HUES48 (cell line): ENCODE measurements around the gene EEIG2.

Source experiments
- H3K27ac ChIP-seq: one replicate; pipeline ENCODE4 v1.7.0; 2013; ENCODE audit warnings: low read depth, low read length, inconsistent platforms
- H3K27me3 ChIP-seq: 2 replicates; pipeline ENCODE4 v1.6.1; 2013; ENCODE audit warnings: mild to moderate bottlenecking, low read length; ENCODE audit not compliant: control insufficient read depth, insufficient read depth
- H3K36me3 ChIP-seq: 2 replicates; pipeline ENCODE4 v1.6.1; 2013; ENCODE audit warnings: low read length; ENCODE audit not compliant: control insufficient read depth, insufficient read depth
- H3K4me1 ChIP-seq: 2 replicates; pipeline ENCODE4 v1.6.1; 2013; ENCODE audit warnings: mild to moderate bottlenecking, low read length; ENCODE audit not compliant: control insufficient read depth, insufficient read depth
- H3K4me3 ChIP-seq: 2 replicates; pipeline ENCODE4 v1.5.1; 2013; ENCODE audit warnings: mild to moderate bottlenecking, low read depth, low read length
- H3K9ac ChIP-seq: 2 replicates; pipeline ENCODE4 v1.6.1; 2013; ENCODE audit warnings: mild to moderate bottlenecking, low read depth, low read length, moderate library complexity
- H3K9me3 ChIP-seq: 2 replicates; pipeline ENCODE4 v1.6.1; 2013; ENCODE audit warnings: low read length; ENCODE audit not compliant: control insufficient read depth, insufficient read depth

EEIG2 gene

GRCh38 chr1:108583757-108584427 is 24.0 kb downstream of the EEIG2 start:
- H3K27ac ChIP-seq, result no peak overlapping the region
- H3K4me1 ChIP-seq, result no peaks in the 10 kb centered on the region
- H3K27me3 ChIP-seq, result no peaks in the 10 kb centered on the region
- no peak overlapping the region for H3K4me3 ChIP-seq
- H3K36me3 ChIP-seq, result no peaks in the 10 kb centered on the region
- H3K9ac ChIP-seq, result no peak overlapping the region
- peaks cover 14% of the 10 kb centered on the region; the same call in 1 of the 2 replicates for H3K9me3 ChIP-seq

DNA sequence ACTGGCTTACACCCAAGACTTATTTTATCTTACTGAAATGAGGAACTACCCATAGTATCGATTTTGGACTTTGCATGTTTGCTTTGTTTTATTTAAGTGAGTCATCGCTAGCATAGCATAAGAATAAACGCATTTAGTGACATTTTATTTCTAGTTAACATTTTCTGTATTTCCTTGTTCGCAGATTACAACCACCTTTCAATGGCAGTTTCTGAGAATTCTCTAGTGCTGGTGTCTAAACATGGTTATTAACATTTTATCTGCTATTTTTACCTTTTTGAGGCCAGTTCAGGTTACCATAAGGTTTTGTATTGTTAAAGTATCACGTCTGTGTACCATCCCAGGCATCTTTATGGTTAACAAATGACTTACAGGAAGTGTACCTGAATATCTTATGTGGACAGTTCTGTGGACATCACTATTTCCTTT is 24.5 kb downstream of the EEIG2 start:
- no peaks in the 10 kb centered on the region for H3K36me3 ChIP-seq
- H3K27ac ChIP-seq, result no peak overlapping the region
- H3K4me3 ChIP-seq, result no peak overlapping the region
- peaks cover 14% of the 10 kb centered on the region; the same call in 1 of the 2 replicates for H3K9me3 ChIP-seq
- H3K9ac ChIP-seq, result no peak overlapping the region
- no peaks in the 10 kb centered on the region for H3K4me1 ChIP-seq
- H3K27me3 ChIP-seq, result no peaks in the 10 kb centered on the region

GRCh38 chr1:108585313-108585712 is 25.4 kb downstream of the EEIG2 start:
- peaks cover 7% of the 10 kb centered on the region; the same call in 1 of the 2 replicates for H3K9me3 ChIP-seq
- no peak overlapping the region for H3K4me3 ChIP-seq
- H3K36me3 ChIP-seq, result no peaks in the 10 kb centered on the region
- no peak overlapping the region for H3K9ac ChIP-seq
- no peaks in the 10 kb centered on the region for H3K27me3 ChIP-seq
- no peak overlapping the region for H3K27ac ChIP-seq
- H3K4me1 ChIP-seq, result no peaks in the 10 kb centered on the region

- no peak overlapping the region for H3K27ac ChIP-seq
- H3K9me3 ChIP-seq, result no peaks in the 10 kb centered on the region
- no peak overlapping the region for H3K9ac ChIP-seq
Measured at GRCh38 chr1:108590441-108590840, 30.5 kb downstream of the EEIG2 start.

DNA sequence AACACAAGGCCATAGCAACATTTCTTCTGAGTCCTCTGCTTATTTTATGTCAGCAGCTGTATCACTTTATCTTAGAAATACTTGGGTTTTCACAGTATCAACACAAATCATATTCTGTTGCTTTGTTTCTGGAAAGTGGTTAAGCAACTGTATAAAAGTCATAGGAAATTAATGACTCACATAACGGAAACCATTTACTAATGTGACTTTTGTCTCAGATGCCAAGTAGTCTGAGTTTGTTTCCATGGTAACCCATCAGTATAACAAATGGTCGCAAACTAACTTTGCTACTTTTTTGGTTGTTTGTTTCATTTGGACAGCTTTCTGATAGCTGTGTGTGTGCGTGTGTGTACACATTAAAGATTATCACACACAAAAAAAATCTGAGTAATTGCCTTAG is 31.1 kb downstream of the EEIG2 start:
- Histone ChIP-seq H3K9ac (no peak overlapping the region), H3K36me3 (no peaks in the 10 kb centered on the region), H3K4me3 (no peak overlapping the region), H3K9me3 (no peaks in the 10 kb centered on the region), H3K4me1 (peaks cover 7% of the 10 kb centered on the region; the same call in 1 of the 2 replicates), H3K27ac (no peak overlapping the region), H3K27me3 (no peaks in the 10 kb centered on the region)

More at GRCh38 chr1:108590441-108590840, 30.5 kb downstream of the EEIG2 start:
- no peak overlapping the region for H3K4me3 ChIP-seq
- no peaks in the 10 kb centered on the region for H3K36me3 ChIP-seq
- peaks cover 7% of the 10 kb centered on the region; the same call in 1 of the 2 replicates for H3K4me1 ChIP-seq
- no peaks in the 10 kb centered on the region for H3K27me3 ChIP-seq

DNA sequence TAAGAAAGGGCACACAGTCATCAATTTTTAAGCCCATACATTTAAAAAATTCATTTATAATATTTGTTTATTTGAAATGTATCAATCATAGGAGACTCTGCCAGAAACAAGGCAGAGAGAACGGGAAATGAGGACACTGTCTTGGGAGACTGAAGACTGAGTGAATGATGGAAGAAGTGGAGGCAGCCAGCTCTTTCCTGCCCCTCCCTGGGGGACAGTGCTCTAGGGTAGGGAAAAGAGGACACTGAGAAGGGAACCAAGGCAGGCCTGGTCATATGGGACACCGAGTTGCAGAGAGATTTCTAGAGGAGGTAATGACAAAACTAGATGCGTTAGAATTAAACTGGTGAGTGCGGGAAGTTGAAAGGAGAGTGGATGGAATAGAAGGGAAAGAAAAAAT is 31.6 kb downstream of the EEIG2 start:
- H3K36me3 ChIP-seq, result no peaks in the 10 kb centered on the region
- H3K27me3 ChIP-seq, result no peaks in the 10 kb centered on the region
- no peak overlapping the region for H3K9ac ChIP-seq
- no peak overlapping the region for H3K27ac ChIP-seq
- H3K4me1 ChIP-seq, result peaks cover 7% of the 10 kb centered on the region; the same call in 1 of the 2 replicates
- H3K9me3 ChIP-seq, result no peaks in the 10 kb centered on the region
- H3K4me3 ChIP-seq, result no peak overlapping the region

DNA sequence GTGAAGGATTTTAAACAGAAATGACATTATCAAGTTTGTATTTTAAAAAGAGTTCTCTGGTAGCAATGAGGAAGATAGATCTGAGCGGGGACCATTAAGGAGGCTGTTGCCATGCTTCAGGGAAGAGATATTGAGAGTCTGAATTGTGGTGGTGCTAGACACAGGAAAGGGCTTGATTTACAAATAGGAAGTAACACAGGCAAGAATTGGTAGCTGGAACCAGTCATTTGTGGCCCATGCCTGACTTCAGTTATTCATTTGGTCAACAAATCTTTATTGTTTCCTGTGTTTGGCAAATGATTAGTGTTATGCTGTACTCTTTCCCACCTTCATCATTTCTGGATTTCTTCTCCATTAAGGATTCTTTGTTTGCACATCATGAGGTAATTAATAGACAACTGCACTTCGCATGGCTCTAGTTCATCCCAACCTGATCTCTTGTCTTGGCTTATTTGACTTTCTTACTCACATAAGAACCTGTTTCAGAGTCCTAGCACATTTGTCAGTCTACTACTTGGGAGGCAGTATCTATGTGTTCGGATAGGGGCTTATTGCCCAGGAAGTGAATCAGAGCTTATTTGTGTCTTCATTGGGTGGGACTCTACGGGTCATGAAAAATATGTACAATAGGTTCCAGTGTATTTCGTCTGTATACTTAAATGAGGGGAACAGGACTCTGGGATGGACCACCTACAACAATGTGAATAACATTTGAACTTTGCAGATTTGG is 32.3 kb downstream of the EEIG2 start:
- no peak overlapping the region for H3K9ac ChIP-seq
- no peak overlapping the region for H3K27ac ChIP-seq

GRCh38 chr1:108593448-108593847 is 33.5 kb downstream of the EEIG2 start:
- no peak overlapping the region for H3K27ac ChIP-seq
- peaks cover 7% of the 10 kb centered on the region; the same call in 1 of the 2 replicates for H3K4me1 ChIP-seq
- H3K4me3 ChIP-seq, result no peak overlapping the region
- no peaks in the 10 kb centered on the region for H3K9me3 ChIP-seq
- no peaks in the 10 kb centered on the region for H3K27me3 ChIP-seq
- no peak overlapping the region for H3K9ac ChIP-seq
- no peaks in the 10 kb centered on the region for H3K36me3 ChIP-seq

More for the DNA sequence above, 32.3 kb downstream of the EEIG2 start:
- no peaks in the 10 kb centered on the region for H3K36me3 ChIP-seq
- H3K4me1 ChIP-seq, result peaks cover 7% of the 10 kb centered on the region; the same call in 1 of the 2 replicates
- H3K27me3 ChIP-seq, result no peaks in the 10 kb centered on the region
- H3K4me3 ChIP-seq, result no peak overlapping the region
- H3K9me3 ChIP-seq, result no peaks in the 10 kb centered on the region

DNA sequence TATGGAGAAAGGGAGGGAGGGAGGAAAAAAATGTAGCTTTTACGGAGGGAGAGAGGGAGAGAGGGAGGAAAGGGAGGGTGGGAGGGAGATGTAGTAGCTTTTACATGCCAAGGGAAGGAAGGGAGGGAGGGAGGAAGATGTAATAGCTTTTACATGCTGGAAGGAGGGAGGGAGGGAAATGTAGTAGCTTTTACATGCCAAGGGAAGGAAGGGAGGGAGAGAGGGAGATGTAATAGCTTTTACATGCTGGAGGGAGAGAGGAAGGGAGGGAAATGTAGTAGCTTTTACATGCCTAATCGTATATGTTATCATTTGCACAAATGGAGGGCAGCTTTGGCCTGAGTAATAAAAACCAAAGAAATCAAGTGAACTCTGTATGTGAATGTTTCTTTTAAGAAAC is 35.6 kb downstream of the EEIG2 start:
- Histone ChIP-seq H3K36me3 (peaks cover 3% of the 10 kb centered on the region; the same call in 1 of the 2 replicates), H3K27ac (no peak overlapping the region), H3K27me3 (no peaks in the 10 kb centered on the region), H3K9me3 (no peaks in the 10 kb centered on the region), H3K4me3 (no peak overlapping the region), H3K9ac (no peak overlapping the region), H3K4me1 (peaks cover 7% of the 10 kb centered on the region; the same call in 1 of the 2 replicates)

GRCh38 chr1:108597041-108597440 is 37.1 kb downstream of the EEIG2 start:
- peaks cover 15% of the 10 kb centered on the region for H3K36me3 ChIP-seq
- H3K9ac ChIP-seq, result no peak overlapping the region
- no peaks in the 10 kb centered on the region for H3K4me1 ChIP-seq
- H3K4me3 ChIP-seq, result no peak overlapping the region
- H3K27ac ChIP-seq, result no peak overlapping the region
- H3K9me3 ChIP-seq, result no peaks in the 10 kb centered on the region
- H3K27me3 ChIP-seq, result no peaks in the 10 kb centered on the region

DNA sequence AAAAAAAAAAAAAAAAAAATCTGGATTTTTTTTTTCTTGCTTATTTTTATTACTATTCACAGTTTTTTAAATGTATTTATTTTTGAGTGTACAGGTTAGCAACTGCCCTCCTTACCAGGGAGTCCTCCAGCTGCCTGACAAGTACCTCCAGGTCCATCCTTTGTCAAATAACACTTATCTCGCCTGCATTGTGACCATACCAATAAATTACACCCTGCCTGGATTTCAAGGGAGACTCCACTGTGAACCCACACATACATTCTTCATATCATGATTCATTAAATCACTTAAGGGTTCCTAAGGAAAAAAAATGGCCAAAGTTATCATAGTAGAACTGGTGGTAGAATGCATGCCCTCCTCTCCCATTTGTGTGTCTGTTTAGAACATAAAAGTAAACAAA is 38.4 kb downstream of the EEIG2 start:
- Histone ChIP-seq H3K36me3 (peaks cover 19% of the 10 kb centered on the region), H3K27me3 (no peaks in the 10 kb centered on the region), H3K4me3 (no peak overlapping the region), H3K4me1 (no peaks in the 10 kb centered on the region), H3K9me3 (no peaks in the 10 kb centered on the region), H3K27ac (no peak overlapping the region), H3K9ac (no peak overlapping the region)
